Stimulated activated memory B cell treated with anti-CD40 and anti-IgM and Interleukin-4, amounts not matched to agents 10 μg/mL and 1 μg/mL and 100 μg/mL, for 72 hours (primary cell): Measurements from ENCODE around the gene CALM3.
"Not testable (repeated sequence)": the region's sequence is repeated elsewhere in the genome, so short reads cannot be mapped to it uniquely, and the experiment has no call there.

ENCODE experiments used
- ATAC-seq: fragments of 150-1000 bp; cut with Tn5 transposase; 2 replicates; pipeline ENCODE4 v1.10.0; 2021
- H3K27ac Mint-ChIP-seq: one replicate; pipeline ENCODE4 v1.8.0; 2022; ENCODE audit warnings: mild to moderate bottlenecking, mixed read lengths
- H3K27me3 Mint-ChIP-seq: one replicate; pipeline ENCODE4 v1.8.0; 2022; ENCODE audit warnings: mixed read lengths
- H3K36me3 Mint-ChIP-seq: one replicate; pipeline ENCODE4 v1.8.0; 2022; ENCODE audit warnings: mixed read lengths
- H3K4me1 Mint-ChIP-seq: one replicate; pipeline ENCODE4 v1.8.0; 2022; ENCODE audit warnings: mixed read lengths
- H3K4me3 Mint-ChIP-seq: one replicate; pipeline ENCODE4 v1.8.0; 2022; ENCODE audit warnings: mild to moderate bottlenecking, moderate library complexity, mixed read lengths
- H3K9me3 Mint-ChIP-seq: one replicate; pipeline ENCODE4 v1.8.0; 2022; ENCODE audit warnings: mixed read lengths

Gene CALM3

DNA sequence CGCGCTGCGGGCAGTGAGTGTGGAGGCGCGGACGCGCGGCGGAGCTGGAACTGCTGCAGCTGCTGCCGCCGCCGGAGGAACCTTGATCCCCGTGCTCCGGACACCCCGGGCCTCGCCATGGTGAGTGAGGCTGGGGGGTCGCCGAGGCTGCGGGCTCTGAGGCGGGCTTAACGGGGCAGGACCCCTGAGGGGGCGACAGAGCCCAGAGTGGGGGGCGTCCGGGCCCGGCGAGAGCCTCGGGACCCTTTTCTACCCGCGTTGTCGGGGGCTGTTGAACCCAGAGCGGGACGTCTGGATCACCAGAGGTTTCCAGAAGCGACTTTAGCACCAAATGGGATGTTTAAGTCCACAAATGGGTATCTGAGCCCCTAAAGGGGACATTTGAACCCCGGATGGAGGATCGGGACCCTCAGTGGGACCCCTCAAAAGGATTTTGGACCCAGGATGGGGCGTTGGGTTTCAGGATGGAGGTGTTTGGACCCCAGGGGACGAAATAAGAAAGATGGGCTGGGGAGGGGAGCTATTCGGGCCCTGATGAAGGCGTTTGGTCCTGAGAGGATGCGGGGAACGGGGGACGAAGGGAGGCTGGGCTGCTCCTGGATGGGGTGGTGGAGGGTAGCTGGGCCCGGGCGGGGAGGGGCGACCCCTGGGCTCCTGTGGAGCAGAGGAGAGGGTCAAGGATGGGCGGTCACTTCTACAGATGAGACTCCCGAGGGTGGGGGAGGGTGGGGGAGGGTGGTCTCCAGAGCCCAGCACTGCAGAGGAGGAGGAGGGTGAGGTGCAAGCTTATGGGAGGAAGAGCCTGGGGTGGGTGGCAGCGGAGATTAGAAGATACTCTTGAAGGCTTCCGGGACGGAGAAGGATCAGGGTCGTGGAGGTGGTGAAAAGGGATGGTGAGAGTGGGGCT lies at the start of gene CALM3:
TSS of gene CALM3 (plus strand) at position 13 of the 907 bp plus-strand sequence. CDS start at position 118, 105 bp downstream.
- no peak for ATAC-seq
- Mint-ChIP-seq H3K4me1 (peaks cover 33% of the 10 kb centered on the region), H3K27me3 (no peaks in the 10 kb centered on the region), H3K9me3 (peaks cover 9% of the 10 kb centered on the region), H3K4me3 (peak within 1 kb of the TSS; percentile 92), H3K36me3 (peaks cover 27% of the 10 kb centered on the region), H3K27ac (peak within 1 kb of the TSS; percentile 100)

- Mint-ChIP-seq H3K4me1 (no peaks in the 10 kb centered on the region), H3K4me3 (no peak overlapping the region), H3K36me3 (peaks cover 11% of the 10 kb centered on the region), H3K27ac (no peak overlapping the region), H3K27me3 (peaks cover 29% of the 10 kb centered on the region), H3K9me3 (peaks cover 15% of the 10 kb centered on the region)
- ATAC-seq: no peak
Measured at GRCh38 chr19:46552891-46553290, 48.2 kb upstream of the CALM3 start.

DNA sequence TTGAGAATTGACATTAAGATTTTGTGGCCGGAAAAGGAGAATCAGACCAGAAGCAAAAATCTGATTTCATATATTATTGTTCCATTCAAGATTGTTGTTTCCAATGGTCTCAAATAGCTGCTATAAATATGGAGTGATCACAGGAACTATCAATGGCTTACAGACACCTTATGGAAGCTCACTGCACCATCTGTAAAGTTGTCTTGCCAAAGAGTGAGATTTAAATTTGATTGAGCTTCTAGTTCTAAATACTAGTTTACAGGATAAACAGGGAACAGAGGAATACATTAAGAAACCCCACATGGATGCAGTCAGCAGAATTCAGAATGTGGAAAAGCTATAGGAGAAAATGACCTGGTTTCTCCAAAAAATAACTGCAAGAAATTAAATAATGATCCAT lies 47.0 kb upstream of the CALM3 start:
- H3K27ac Mint-ChIP-seq: no peak overlapping the region
- ATAC-seq: no peak
- H3K4me1 Mint-ChIP-seq: no peaks in the 10 kb centered on the region
- H3K9me3 Mint-ChIP-seq: peaks cover 15% of the 10 kb centered on the region
- H3K27me3 Mint-ChIP-seq: peaks cover 31% of the 10 kb centered on the region
- H3K4me3 Mint-ChIP-seq: no peak overlapping the region
- peaks cover 11% of the 10 kb centered on the region for H3K36me3 Mint-ChIP-seq

GRCh38 chr19:46555628-46556280 lies 45.4 kb upstream of the CALM3 start:
- Mint-ChIP-seq H3K27ac (no peak overlapping the region), H3K27me3 (peaks cover 33% of the 10 kb centered on the region), H3K4me3 (no peak overlapping the region), H3K9me3 (peaks cover 11% of the 10 kb centered on the region), H3K36me3 (peaks cover 7% of the 10 kb centered on the region), H3K4me1 (no peaks in the 10 kb centered on the region)
- no peak for ATAC-seq

GRCh38 chr19:46556471-46556870 lies 44.7 kb upstream of the CALM3 start:
- H3K27ac Mint-ChIP-seq, H3K4me3 Mint-ChIP-seq, ATAC-seq, H3K36me3 Mint-ChIP-seq, H3K9me3 Mint-ChIP-seq, H3K4me1 Mint-ChIP-seq: not testable (repeated sequence)
- H3K27me3 Mint-ChIP-seq: peaks cover 26% of the 10 kb centered on the region

- Mint-ChIP-seq H3K27me3 (peaks cover 24% of the 10 kb centered on the region), H3K36me3 (peaks cover 5% of the 10 kb centered on the region), H3K9me3 (peaks cover 3% of the 10 kb centered on the region), H3K4me1 (peaks cover 6% of the 10 kb centered on the region), H3K4me3 (no peak overlapping the region), H3K27ac (no peak overlapping the region)
- no peak for ATAC-seq
Measured at GRCh38 chr19:46559203-46559602, 41.9 kb upstream of the CALM3 start.

DNA sequence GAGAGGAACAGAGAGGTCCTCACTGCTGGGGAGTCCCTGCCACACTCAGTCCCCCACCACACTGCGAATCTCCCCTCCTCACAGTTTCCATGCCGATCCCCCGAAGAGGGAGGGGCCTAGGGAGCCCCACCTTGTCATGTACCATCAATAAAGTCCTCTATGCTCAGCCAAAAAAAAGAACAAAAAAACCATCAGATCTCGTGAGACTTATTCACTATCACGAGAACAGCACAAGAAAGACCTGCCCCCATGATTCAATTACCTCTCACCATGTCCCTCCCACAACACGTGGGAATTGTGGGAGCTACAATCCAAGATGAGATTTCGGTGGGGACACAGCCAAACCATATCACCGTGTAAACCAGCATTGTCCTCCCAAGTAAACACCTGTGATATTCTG lies 41.5 kb upstream of the CALM3 start:
- H3K36me3 Mint-ChIP-seq, H3K27ac Mint-ChIP-seq, H3K4me3 Mint-ChIP-seq, H3K4me1 Mint-ChIP-seq, H3K9me3 Mint-ChIP-seq, ATAC-seq: not testable (repeated sequence)
- H3K27me3 Mint-ChIP-seq: peaks cover 21% of the 10 kb centered on the region

DNA sequence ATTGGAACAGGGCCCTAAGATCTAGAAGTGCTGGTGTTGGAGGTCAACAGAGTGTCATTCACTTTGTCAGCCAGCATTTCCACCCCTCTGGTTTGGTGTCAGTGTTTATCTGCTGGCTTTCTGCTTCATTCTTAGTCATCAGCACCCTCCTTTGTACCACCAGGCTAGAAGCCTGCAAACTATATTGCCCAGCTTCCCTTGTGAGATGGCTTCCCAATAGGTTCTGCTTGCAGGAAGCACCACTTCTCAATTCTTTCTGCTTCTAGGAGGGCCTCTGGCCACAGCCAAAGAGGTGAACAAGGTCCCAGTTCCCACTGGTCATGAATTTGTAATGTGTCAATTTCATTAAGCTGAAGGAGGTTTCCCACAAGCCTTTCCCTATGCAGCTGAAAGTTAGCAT lies 36.4 kb upstream of the CALM3 start:
- Mint-ChIP-seq H3K36me3 (peaks cover 5% of the 10 kb centered on the region), H3K4me3 (no peak overlapping the region), H3K9me3 (peaks cover 5% of the 10 kb centered on the region), H3K27me3 (peaks cover 3% of the 10 kb centered on the region), H3K27ac (no peak overlapping the region), H3K4me1 (peaks cover 6% of the 10 kb centered on the region)
- no peak for ATAC-seq

DNA sequence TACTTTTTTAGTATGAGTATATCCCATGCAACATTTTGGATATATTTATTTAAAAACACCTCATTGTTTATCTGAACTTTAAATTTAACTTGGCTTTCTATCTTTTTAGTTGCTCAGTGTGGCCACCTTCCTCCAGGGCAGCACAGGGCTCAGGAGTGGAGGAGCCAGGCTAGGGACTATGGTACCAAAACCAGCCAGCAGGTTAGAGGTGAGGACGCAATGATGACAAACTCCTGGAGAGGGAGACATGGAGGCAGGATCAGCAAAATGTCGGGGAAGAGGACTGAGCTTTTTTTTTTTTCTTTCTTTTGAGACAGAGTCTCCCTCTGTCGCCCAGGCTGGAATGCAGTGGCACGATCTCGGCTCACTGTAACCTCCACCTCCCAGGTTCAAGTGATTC lies 29.6 kb upstream of the CALM3 start:
- Mint-ChIP-seq H3K27ac (no peak overlapping the region), H3K4me1 (peaks cover 9% of the 10 kb centered on the region), H3K27me3 (no peaks in the 10 kb centered on the region), H3K9me3 (peaks cover 2% of the 10 kb centered on the region), H3K4me3 (no peak overlapping the region), H3K36me3 (peaks cover 18% of the 10 kb centered on the region)
- ATAC-seq: no peak

DNA sequence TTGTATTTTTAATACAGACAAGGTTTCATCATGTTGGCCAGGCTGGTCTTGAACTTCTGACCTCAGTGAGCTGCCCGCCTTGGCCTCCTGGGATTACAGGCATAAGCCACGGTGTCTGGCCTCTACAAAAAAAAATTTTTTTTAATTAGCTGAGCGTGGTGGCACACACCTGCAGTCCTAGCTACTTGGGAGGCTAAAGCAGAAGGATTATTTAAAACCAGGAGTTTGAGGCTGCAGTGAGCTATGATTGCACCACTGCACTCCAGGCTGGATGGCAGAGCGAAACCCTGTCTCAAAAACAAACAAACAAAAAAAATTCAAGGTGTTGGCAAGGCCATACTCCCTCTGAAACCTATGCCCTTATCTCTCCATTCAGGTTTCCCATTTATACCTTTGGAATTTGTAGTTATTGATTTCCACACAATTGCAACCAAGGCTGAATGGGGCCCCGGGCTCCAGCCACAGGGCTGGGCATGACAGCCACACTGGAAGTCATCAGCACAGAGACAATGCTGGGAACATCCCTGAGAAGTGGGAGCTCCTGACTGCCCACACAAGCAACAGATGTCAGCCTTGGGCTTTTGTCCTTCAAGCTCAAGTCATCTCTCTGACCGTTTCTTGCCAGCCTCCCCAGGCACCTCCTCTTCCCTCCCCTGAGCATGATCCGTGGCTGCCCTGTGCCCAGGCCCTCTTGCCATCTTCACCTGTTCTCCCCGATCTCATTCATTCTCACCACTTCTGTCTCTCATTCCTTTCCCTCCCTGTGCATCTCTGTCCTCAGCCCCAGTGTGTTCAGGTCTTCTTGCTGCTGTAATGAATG lies 27.2 kb upstream of the CALM3 start:
- no peak overlapping the region for H3K27ac Mint-ChIP-seq
- no peak overlapping the region for H3K4me3 Mint-ChIP-seq
- ATAC-seq: no peak

DNA sequence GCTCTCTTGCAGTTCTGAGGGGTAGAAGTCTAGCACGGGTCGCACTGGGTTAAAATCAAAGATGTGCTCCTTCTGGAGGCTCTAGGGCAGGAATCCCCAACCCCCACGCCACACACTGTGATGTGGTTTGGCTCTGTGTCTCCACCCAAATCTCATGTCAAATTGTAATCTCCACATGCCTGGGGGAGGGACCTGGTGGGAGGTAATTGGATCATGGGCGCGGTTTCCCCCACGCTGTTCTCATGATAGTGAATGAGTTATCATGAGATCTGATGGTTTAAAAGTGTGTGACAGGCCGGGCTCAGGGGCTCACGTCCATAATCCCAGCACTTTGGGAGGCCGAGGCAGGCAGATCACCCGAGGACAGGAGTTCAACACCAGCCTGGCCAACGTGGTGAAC lies 26.6 kb upstream of the CALM3 start:
- Mint-ChIP-seq H3K4me3 (no peak overlapping the region), H3K27ac (no peak overlapping the region), H3K9me3 (peaks cover 8% of the 10 kb centered on the region), H3K36me3 (peaks cover 18% of the 10 kb centered on the region), H3K27me3 (no peaks in the 10 kb centered on the region), H3K4me1 (peaks cover 15% of the 10 kb centered on the region)
- ATAC-seq: no peak

More for the DNA sequence above, 27.2 kb upstream of the CALM3 start:
- Mint-ChIP-seq H3K9me3 (peaks cover 8% of the 10 kb centered on the region), H3K36me3 (peaks cover 18% of the 10 kb centered on the region), H3K4me1 (peaks cover 15% of the 10 kb centered on the region), H3K27me3 (no peaks in the 10 kb centered on the region)

DNA sequence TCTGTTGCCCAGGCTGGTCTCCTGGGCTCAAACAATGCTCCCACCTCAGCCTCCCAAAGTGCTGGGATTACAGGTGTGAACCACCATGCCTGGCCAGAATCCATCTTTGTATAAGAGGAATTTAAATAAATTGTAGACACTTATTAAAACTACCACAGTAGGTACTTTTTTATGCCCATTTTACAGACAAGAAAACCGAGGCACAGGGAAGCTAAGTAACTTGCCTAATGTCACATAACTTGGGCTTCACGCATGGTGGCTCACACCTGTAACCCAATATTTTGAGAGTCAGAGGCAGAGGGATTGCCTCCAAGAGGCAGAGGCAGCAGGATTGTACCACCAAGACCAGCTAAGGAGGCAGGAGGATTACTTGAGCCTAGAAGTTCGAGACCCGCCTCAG lies 22.7 kb upstream of the CALM3 start:
- no peak for ATAC-seq
- Mint-ChIP-seq H3K36me3 (peaks cover 11% of the 10 kb centered on the region), H3K27ac (no peak overlapping the region), H3K4me1 (peaks cover 15% of the 10 kb centered on the region), H3K4me3 (no peak overlapping the region), H3K9me3 (peaks cover 8% of the 10 kb centered on the region), H3K27me3 (no peaks in the 10 kb centered on the region)

DNA sequence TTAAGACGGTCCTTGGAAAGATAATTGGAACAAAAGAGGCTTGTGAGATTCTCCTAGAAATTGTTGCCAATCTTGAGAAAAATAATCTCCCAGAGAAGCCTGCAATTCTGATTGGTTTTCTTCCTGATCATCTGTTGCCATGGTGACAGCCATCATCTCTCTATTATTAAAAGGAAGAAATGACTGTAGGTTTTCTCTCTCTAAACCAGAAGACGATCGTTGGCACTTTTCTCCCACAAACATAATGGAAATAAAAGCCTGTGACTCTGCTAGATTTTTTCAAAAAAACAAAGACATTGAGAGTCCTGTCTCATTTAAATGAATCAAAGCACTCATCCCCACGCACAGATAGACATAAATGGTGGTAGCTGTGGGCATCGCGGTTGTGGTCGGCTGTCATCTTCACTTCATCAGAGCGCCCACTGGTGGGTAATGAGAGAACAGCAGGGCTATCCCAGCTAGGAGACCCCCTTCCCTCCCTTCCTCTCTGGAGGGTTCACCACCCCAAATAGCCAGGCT lies 21.7 kb upstream of the CALM3 start:
- Mint-ChIP-seq H3K9me3 (peaks cover 8% of the 10 kb centered on the region), H3K4me3 (no peak overlapping the region), H3K27me3 (no peaks in the 10 kb centered on the region), H3K4me1 (peaks cover 15% of the 10 kb centered on the region), H3K27ac (no peak overlapping the region), H3K36me3 (peaks cover 7% of the 10 kb centered on the region)
- ATAC-seq: no peak

GRCh38 chr19:46580247-46580646 lies 20.9 kb upstream of the CALM3 start:
- Mint-ChIP-seq H3K4me3 (no peak overlapping the region), H3K36me3 (peaks cover 6% of the 10 kb centered on the region), H3K27ac (no peak overlapping the region), H3K27me3 (no peaks in the 10 kb centered on the region), H3K9me3 (peaks cover 8% of the 10 kb centered on the region), H3K4me1 (peaks cover 15% of the 10 kb centered on the region)
- ATAC-seq: no peak

GRCh38 chr19:46585539-46585938 lies 15.6 kb upstream of the CALM3 start:
- Mint-ChIP-seq H3K4me3 (no peak overlapping the region), H3K27me3 (no peaks in the 10 kb centered on the region), H3K27ac (no peak overlapping the region), H3K36me3 (no peaks in the 10 kb centered on the region), H3K4me1 (no peaks in the 10 kb centered on the region), H3K9me3 (no peaks in the 10 kb centered on the region)
- no peak for ATAC-seq
